Measurements from ENCODE around the gene ZPLD1. TPM values are rescaled to one million over a fixed set of nuclear protein-coding genes. Genes with fewer than 3 reads are reported as not detected.

The ZPLD1 gene
- total RNA-seq, 1 experiment from 2014 or later = not detected

DNA sequence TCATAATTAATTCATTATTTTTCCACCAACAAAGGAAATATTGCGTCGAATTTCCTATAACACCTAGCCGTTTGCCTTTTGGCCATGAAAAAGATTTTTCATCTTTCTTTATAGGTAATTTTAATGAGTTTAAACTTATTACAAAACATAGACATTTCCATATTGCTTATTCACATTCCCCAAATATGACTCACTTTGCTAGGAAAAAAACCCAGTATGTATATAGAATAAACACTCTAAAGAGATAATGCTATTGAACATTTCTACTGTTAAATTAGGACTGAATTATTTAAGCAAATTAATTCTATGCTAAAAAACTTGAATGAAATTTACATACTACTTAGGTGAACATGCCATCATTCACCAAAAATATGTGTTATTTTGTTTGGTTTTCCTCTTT lies 16.2 kb downstream of the ZPLD1 start:
- H3K36me3 ChIP-seq (ENCODE audit: control insufficient read depth, insufficient read depth, low read length) = no peaks in the 10 kb centered on the region
- in situ Hi-C loops (cut with HindIII; ENCODE audit: low pct_unique_long_range_greater_than_20kb, low sequenced_read_pairs) (no loop called here), intact Hi-C loops (cut with micrococcal nuclease; ENCODE audit: unreplicated experiment) (no loop called here)
- DNase-seq (ENCODE audit: low read depth, low spot score) = no peak
- no peaks in the 10 kb centered on the region for H3K9me3 ChIP-seq (ENCODE audit: control insufficient read depth, insufficient read depth, low read depth, low read length)
- H3K27me3 ChIP-seq (ENCODE audit: control insufficient read depth, insufficient read depth, low read length) = no peaks in the 10 kb centered on the region
- no peak overlapping the region for H3K27ac ChIP-seq (ENCODE audit: low read length)
- POLR2A ChIA-PET = no interaction called here
- CTCF ChIA-PET = no interaction called here
- no peak for ATAC-seq
- no peaks in the 10 kb centered on the region for H3K4me1 ChIP-seq (ENCODE audit: control insufficient read depth, insufficient read depth, low read length)
- BruUV-seq (replicated peaks) = no TSS peak
- TF ChIP-seq POLR2AphosphoS5 (IDR thresholded peaks at IDR 0.05; ENCODE audit: low read depth, low read length) (no peak), SIN3A (IDR thresholded peaks at IDR 0.05; ENCODE audit: borderline replicate concordance, insufficient read depth, low read depth, low read length) (no peak), TCF7L2 (IDR thresholded peaks at IDR 0.05; ENCODE audit: low read depth, low read length) (no peak)
- TF ChIP-seq, protein P1, sequence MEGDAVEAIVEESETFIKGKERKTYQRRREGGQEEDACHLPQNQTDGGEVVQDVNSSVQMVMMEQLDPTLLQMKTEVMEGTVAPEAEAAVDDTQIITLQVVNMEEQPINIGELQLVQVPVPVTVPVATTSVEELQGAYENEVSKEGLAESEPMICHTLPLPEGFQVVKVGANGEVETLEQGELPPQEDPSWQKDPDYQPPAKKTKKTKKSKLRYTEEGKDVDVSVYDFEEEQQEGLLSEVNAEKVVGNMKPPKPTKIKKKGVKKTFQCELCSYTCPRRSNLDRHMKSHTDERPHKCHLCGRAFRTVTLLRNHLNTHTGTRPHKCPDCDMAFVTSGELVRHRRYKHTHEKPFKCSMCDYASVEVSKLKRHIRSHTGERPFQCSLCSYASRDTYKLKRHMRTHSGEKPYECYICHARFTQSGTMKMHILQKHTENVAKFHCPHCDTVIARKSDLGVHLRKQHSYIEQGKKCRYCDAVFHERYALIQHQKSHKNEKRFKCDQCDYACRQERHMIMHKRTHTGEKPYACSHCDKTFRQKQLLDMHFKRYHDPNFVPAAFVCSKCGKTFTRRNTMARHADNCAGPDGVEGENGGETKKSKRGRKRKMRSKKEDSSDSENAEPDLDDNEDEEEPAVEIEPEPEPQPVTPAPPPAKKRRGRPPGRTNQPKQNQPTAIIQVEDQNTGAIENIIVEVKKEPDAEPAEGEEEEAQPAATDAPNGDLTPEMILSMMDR (IDR thresholded peaks at IDR 0.05) = no peak
- TF ChIP-seq, protein P2, sequence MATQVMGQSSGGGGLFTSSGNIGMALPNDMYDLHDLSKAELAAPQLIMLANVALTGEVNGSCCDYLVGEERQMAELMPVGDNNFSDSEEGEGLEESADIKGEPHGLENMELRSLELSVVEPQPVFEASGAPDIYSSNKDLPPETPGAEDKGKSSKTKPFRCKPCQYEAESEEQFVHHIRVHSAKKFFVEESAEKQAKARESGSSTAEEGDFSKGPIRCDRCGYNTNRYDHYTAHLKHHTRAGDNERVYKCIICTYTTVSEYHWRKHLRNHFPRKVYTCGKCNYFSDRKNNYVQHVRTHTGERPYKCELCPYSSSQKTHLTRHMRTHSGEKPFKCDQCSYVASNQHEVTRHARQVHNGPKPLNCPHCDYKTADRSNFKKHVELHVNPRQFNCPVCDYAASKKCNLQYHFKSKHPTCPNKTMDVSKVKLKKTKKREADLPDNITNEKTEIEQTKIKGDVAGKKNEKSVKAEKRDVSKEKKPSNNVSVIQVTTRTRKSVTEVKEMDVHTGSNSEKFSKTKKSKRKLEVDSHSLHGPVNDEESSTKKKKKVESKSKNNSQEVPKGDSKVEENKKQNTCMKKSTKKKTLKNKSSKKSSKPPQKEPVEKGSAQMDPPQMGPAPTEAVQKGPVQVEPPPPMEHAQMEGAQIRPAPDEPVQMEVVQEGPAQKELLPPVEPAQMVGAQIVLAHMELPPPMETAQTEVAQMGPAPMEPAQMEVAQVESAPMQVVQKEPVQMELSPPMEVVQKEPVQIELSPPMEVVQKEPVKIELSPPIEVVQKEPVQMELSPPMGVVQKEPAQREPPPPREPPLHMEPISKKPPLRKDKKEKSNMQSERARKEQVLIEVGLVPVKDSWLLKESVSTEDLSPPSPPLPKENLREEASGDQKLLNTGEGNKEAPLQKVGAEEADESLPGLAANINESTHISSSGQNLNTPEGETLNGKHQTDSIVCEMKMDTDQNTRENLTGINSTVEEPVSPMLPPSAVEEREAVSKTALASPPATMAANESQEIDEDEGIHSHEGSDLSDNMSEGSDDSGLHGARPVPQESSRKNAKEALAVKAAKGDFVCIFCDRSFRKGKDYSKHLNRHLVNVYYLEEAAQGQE (IDR thresholded peaks at IDR 0.05; ENCODE audit: insufficient read depth in 1 of 2, low read depth in 2 of 2, low read length in 1 of 2) = no peak
- no peak overlapping the region for H3K4me3 ChIP-seq (ENCODE audit: low read depth in 2 of 2, low read length in 2 of 2)

DNA sequence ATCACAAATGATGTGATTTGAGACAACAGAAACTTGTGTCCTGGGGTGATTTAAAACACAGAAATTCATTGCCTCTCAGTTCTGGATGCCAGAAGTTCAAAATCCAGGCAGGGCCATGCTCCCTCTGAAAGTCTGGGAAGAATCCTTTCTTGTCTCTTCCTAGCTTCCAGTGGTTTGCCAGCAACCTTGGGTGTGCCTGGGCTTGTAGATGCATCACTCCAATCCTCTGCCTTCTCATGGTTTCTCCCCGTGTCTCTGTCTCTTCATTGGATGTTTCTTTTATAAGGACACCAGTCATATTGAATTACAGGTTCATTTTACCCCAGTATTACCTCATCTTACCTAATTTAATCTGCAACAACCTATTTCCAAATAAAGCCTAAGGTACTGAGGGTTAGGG lies 16.7 kb downstream of the ZPLD1 start:
- no peaks in the 10 kb centered on the region for H3K9me3 ChIP-seq (ENCODE audit: control insufficient read depth, insufficient read depth, low read depth, low read length)
- no TSS peak for BruUV-seq (replicated peaks)
- ChIA-PET CTCF (no interaction called here), POLR2A (no interaction called here)
- no peak overlapping the region for H3K4me3 ChIP-seq (ENCODE audit: low read depth in 2 of 2, low read length in 2 of 2)
- H3K27me3 ChIP-seq (ENCODE audit: control insufficient read depth, insufficient read depth, low read length) = no peaks in the 10 kb centered on the region
- H3K27ac ChIP-seq (ENCODE audit: low read length) = no peak overlapping the region
- H3K4me1 ChIP-seq (ENCODE audit: control insufficient read depth, insufficient read depth, low read length) = no peaks in the 10 kb centered on the region
- intact Hi-C loops (cut with micrococcal nuclease; ENCODE audit: unreplicated experiment) = no loop called here
- H3K36me3 ChIP-seq (ENCODE audit: control insufficient read depth, insufficient read depth, low read length) = no peaks in the 10 kb centered on the region
- TF ChIP-seq, protein P1 (IDR thresholded peaks at IDR 0.05) = no peak
- no peak for TF ChIP-seq SIN3A (IDR thresholded peaks at IDR 0.05; ENCODE audit: borderline replicate concordance, insufficient read depth, low read depth, low read length)
- no peak for TF ChIP-seq POLR2AphosphoS5 (IDR thresholded peaks at IDR 0.05; ENCODE audit: low read depth, low read length)
- TF ChIP-seq, protein P2 (IDR thresholded peaks at IDR 0.05; ENCODE audit: insufficient read depth in 1 of 2, low read depth in 2 of 2, low read length in 1 of 2) = no peak
- TF ChIP-seq TCF7L2 (IDR thresholded peaks at IDR 0.05; ENCODE audit: low read depth, low read length) = no peak
- in situ Hi-C loops (cut with HindIII; ENCODE audit: low pct_unique_long_range_greater_than_20kb, low sequenced_read_pairs) = no loop called here
- DNase-seq (ENCODE audit: low read depth, low spot score) (no peak), ATAC-seq (no peak)

All from Panc1 (cell line).